GM21737 (cell line): Measurements from ENCODE around the gene ARHGEF17.

ENCODE experiments used
- ATAC-seq: cut with Tn5 transposase; IDR thresholded peaks from one replicate; pipeline ENCODE4 v1.9.1; 2021; ENCODE audit warnings: mild to moderate bottlenecking, moderate library complexity; ENCODE audit not compliant: unreplicated experiment

The ARHGEF17 gene

GRCh38 chr11:73376160-73376802 lies 68.2 kb downstream of the ARHGEF17 start, which contains the start of gene RELT:
Gene RELT (plus strand): TSS chr11:73376399. CDS start chr11:73389137, 12,738 bp downstream.
- peak; percentile 60 for ATAC-seq

GRCh38 chr11:73376803-73377629 lies 68.9 kb downstream of the ARHGEF17 start:
- peak; percentile 15 for ATAC-seq

- no peak for ATAC-seq
These were observed 71.3 kb downstream of the ARHGEF17 start for GRCh38 chr11:73379189-73379880.

- ATAC-seq = no peak
These were observed 72.3 kb downstream of the ARHGEF17 start for GRCh38 chr11:73380331-73380730.

- no peak for ATAC-seq
These were observed 72.9 kb downstream of the ARHGEF17 start for GRCh38 chr11:73380897-73381410.

DNA sequence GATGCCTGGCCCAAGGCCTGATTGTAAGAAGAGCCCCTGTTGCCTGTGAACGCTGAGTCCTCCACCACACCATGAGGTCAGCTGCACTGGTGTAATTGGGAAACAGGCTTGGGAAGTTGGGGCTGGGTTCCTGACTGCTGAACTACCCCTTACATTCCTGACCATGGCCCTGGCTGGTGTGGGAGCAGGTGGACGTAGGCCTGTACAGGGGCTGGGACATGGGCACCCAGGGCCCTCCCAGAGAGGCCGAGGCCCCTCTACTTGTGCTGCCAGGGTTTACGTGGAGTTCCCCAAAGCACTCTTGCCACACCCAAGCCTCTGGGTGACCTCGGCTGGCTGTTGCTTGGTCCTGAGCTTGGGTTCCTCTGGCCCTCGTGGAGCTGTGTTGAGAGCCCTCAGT lies 73.5 kb downstream of the ARHGEF17 start:
- no peak for ATAC-seq

- ATAC-seq = no peak
These were observed 74.1 kb downstream of the ARHGEF17 start for GRCh38 chr11:73382183-73382582.

- no peak for ATAC-seq
These were observed 74.7 kb downstream of the ARHGEF17 start for GRCh38 chr11:73382747-73383146.

GRCh38 chr11:73383249-73384124 lies 75.4 kb downstream of the ARHGEF17 start:
- ATAC-seq = no peak

DNA sequence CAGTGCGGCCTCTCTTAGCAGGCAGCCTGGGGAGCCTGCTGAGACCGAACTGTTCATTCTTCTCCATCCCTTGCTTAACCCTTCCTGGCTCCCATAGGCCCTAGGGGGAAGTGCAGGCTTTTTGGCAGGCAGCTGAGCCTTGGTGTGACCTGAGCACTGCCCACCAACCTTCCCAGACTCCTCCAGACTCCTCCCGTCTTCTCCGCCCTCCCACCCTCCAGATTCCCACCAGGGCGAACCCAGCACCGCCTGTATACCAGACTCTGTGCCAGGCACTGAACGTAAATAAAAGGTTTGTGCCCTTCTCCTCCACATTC lies 76.0 kb downstream of the ARHGEF17 start:
- ATAC-seq = no peak

GRCh38 chr11:73384531-73384871 lies 76.4 kb downstream of the ARHGEF17 start:
- no peak for ATAC-seq

DNA sequence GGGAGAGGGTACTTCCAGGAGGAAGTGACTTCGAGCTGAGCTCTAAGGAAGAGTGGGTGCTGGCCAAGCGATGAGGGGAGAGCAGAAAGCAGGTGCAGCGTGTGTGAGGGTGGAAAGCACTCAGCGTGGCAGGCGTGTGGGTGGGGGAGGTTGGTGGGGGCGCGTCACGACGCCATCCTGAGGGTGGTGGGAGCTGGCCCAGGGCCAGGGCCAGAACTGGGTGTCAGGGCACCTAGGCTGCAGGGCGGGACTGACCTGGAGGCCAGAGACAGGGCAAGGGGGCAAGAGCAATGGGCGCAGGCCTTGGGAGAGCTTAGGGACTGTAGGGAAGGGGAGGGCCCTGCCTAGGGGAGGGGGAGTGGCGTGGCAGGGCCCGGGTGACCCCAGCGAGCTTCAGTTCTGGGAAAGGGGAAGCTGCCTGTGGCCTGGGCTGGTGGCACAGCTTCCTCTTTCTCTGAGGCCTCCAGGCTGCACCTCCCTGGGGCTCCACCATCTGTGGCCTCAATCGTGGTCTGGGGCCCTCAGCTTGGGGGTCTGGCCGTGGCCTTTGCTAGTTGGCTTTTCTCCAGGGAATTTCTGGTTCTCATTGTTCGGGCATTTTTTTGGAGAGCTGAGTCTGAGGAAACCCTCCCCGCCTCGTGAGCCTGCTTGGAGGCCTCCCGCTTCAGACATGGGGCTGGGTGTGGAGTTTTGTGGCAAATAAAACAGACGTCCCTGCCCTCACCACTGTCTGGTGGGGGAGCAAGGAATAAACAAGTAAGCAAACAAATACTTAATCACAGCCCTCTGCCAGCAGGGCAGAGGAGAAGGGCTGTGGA lies 77.0 kb downstream of the ARHGEF17 start:
- ATAC-seq = peak; percentile 32

- no peak for ATAC-seq
These were observed 77.9 kb downstream of the ARHGEF17 start for GRCh38 chr11:73386016-73386415.

GRCh38 chr11:73386546-73386945 lies 78.5 kb downstream of the ARHGEF17 start:
- no peak for ATAC-seq

- no peak for ATAC-seq
These were observed 79.7 kb downstream of the ARHGEF17 start for GRCh38 chr11:73387594-73388264.

- no peak for ATAC-seq
These were observed 80.4 kb downstream of the ARHGEF17 start for GRCh38 chr11:73388265-73389133.

DNA sequence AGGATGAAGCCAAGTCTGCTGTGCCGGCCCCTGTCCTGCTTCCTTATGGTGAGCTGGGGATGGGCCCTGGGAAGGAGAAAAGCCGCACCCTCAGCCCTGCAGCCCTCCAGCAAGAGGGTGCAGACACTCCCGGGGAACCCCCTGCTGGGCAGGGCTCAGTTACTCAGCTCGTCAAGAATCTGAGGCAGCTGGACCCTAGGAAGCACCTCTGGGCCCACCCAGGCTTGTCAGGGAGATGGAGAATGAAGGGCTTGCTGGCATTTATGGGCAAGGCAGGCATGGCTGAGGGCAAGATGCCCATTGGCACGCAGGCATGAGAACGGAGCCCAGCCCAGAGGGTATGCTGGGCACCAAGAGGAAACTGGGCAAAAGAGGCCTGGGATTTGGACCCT lies 81.1 kb downstream of the ARHGEF17 start:
- no peak for ATAC-seq

GRCh38 chr11:73389916-73390315 lies 81.8 kb downstream of the ARHGEF17 start:
- ATAC-seq = no peak
